Heart left ventricle (tissue), 13 donors: Measurements from ENCODE around the gene GABARAPL2.

ENCODE experiments used
- CTCF ChIP-seq, 12 donors: fragments of 200-600 bp; sonication (generic) in 4 of 12; IDR thresholded peaks; one replicate each; pipeline versions ENCODE4 v1.5.0 to v1.8.0; 2018 to 2022; ENCODE audit warnings: antibody characterized with exemption in 12 of 12, mild to moderate bottlenecking in 5 of 12
- POLR2A ChIP-seq, 2 donors: fragments of 450-650 bp; IDR thresholded peaks; one replicate each; pipeline ENCODE4 v1.6.1; 2017; ENCODE audit warnings: antibody characterized with exemption in 2 of 2, mild to moderate bottlenecking in 2 of 2, moderate library complexity in 2 of 2
- donor health status: ischemic (EF 13 %, LVEDD 7.1; RV severe dilation, severe dysfunction).
- donor health status: DM: no; HTN: yes; CAD: no.
- donor health status: DM: no; HTN: no; CAD: no.
- donor health status: ischemic (EF 25% LVEDD 6.9; RV normal size, moderate dysfunction).
- donor health status: ischemic (EF 25% LVEDD 5.7; RV mildly dilated, moderate dysfunction).
- donor health status: ischemic (EF 35%, LVEDD 5.7; RV mildly dilated, moderate dysfunction).
- donor health status: nonischemic (EF 11% LVEDD 7.7; RV severe dilation, severe dysfunction).
- donor health status: DM: yes; HTN: yes; CAD: no.
- donor health status: PGD.
- donor health status: ischemic (EF 29% LVEDD 5.4; RV normal size, mild dysfunction).
- donor health status: nonischemic (EF 23%, LVEDD 6.1; RV moderate dilation, normal function).

GRCh38 chr16:75590920-75591843, 25.0 kb downstream of the GABARAPL2 start:
- no peak for TF ChIP-seq POLR2A (IDR thresholded peaks at IDR 0.05)
- peak in 6 of 12 donors; percentile 16 to 44 (median 28) for TF ChIP-seq CTCF (IDR thresholded peaks at IDR 0.05)
